Peyer's patch (tissue), 4 donors: ENCODE measurements around the gene CTPS2. TPM values are rescaled to one million over a fixed set of nuclear protein-coding genes. Genes with fewer than 3 reads are reported as not detected.

Experiments used
- DNase-seq, 3 donors: peaks; one replicate each; pipeline ENCODE4 v3.0.0-alpha.2; 2017 to 2019
- H3K27ac ChIP-seq, 4 donors: fragments of 200-600 bp; sonication (generic); one replicate each; pipeline ENCODE4 v1.5.1; 2016 to 2019
- H3K27me3 ChIP-seq, 2 donors: fragments of 200-600 bp; sonication (generic); one replicate each; pipeline ENCODE4 v1.5.1; 2019
- H3K36me3 ChIP-seq, 3 donors: fragments of 200-600 bp; sonication (generic); one replicate each; pipeline ENCODE4 v1.5.1; 2016 to 2019
- H3K4me1 ChIP-seq, 4 donors: fragments of 200-600 bp; sonication (generic); one replicate each; pipeline ENCODE4 v1.5.1; 2016 to 2019
- H3K4me3 ChIP-seq, 4 donors: fragments of 200-600 bp; sonication (generic); 1 replicate in 3 of 4; 2 replicates in 1 of 4; pipeline ENCODE4 v1.5.1; 2016 to 2019; ENCODE audit warnings: mild to moderate bottlenecking in 1 of 4
- H3K9me3 ChIP-seq, 4 donors: fragments of 200-600 bp; sonication (generic); one replicate each; pipeline ENCODE4 v1.5.1; 2016 to 2019; ENCODE audit warnings: mild to moderate bottlenecking in 1 of 4
- CTCF ChIP-seq, 6 experiments: fragments of 450-650 bp in 4 of 6; fragments of 200-600 bp in 2 of 6; sonication (generic) in 1 of 6; IDR thresholded peaks; one replicate each; pipeline ENCODE4 v1.5.1; 2017 to 2019; ENCODE audit warnings: antibody characterized with exemption in 6 of 6, mild to moderate bottlenecking in 3 of 6, moderate library complexity in 1 of 6
- POLR2A ChIP-seq, 2 donors: fragments of 450-650 bp; IDR thresholded peaks; one replicate each; pipeline ENCODE4 v1.5.1; 2017; ENCODE audit warnings: antibody characterized with exemption in 2 of 2, mild to moderate bottlenecking in 2 of 2, moderate library complexity in 2 of 2
- total RNA-seq, 4 donors: library from RNA; depleted of rRNA; stranded (reverse); fragments of >200 nt; gene quantifications; one replicate each; pipeline ENCODE4 v1.1.0, GENCODE V29; 2016

Gene CTPS2
- total RNA-seq, 4 donors from 2014 or later, result 16.5 to 35.1 (median 23.9) TPM

GRCh38 chrX:16711219-16711811 lies 1.2 kb downstream of the CTPS2 start:
- Histone ChIP-seq H3K4me3 (peak overlapping the region; percentile 53 to 84 (median 64)), H3K27me3 (no peaks in the 10 kb centered on the region), H3K36me3 (no peaks in the 10 kb centered on the region), H3K4me1 (no peaks in the 10 kb centered on the region), H3K9me3 (no peaks in the 10 kb centered on the region), H3K27ac (peak overlapping the region; percentile 74 to 86 (median 78))
- no peak for TF ChIP-seq POLR2A (IDR thresholded peaks at IDR 0.05)
- no peak for DNase-seq

GRCh38 chrX:16708016-16708415 lies 4.5 kb downstream of the CTPS2 start:
- no peaks in the 10 kb centered on the region for H3K9me3 ChIP-seq
- TF ChIP-seq CTCF (IDR thresholded peaks at IDR 0.05) (no peak), POLR2A (IDR thresholded peaks at IDR 0.05) (no peak)
- no peak for DNase-seq
- H3K27ac ChIP-seq, result no peak overlapping the region
- no peaks in the 10 kb centered on the region for H3K27me3 ChIP-seq
- H3K36me3 ChIP-seq, result no peaks in the 10 kb centered on the region
- no peak overlapping the region for H3K4me3 ChIP-seq
- H3K4me1 ChIP-seq, result no peaks in the 10 kb centered on the region

GRCh38 chrX:16705370-16705769 lies 7.1 kb downstream of the CTPS2 start:
- Histone ChIP-seq H3K4me3 (no peak overlapping the region), H3K27ac (no peak overlapping the region), H3K36me3 (no peaks in the 10 kb centered on the region), H3K9me3 (no peaks in the 10 kb centered on the region), H3K27me3 (no peaks in the 10 kb centered on the region), H3K4me1 (no peaks in the 10 kb centered on the region)
- TF ChIP-seq POLR2A (IDR thresholded peaks at IDR 0.05) (no peak), CTCF (IDR thresholded peaks at IDR 0.05) (no peak)
- DNase-seq, result no peak

GRCh38 chrX:16702700-16703599 lies 9.5 kb downstream of the CTPS2 start:
- no peak for TF ChIP-seq POLR2A (IDR thresholded peaks at IDR 0.05)
- TF ChIP-seq CTCF (IDR thresholded peaks at IDR 0.05), result no peak
- Histone ChIP-seq H3K36me3 (no peaks in the 10 kb centered on the region), H3K4me3 (no peak overlapping the region), H3K27me3 (no peaks in the 10 kb centered on the region), H3K4me1 (no peaks in the 10 kb centered on the region), H3K27ac (no peak overlapping the region), H3K9me3 (no peaks in the 10 kb centered on the region)
- DNase-seq, result peak in 1 of 3 donors; percentile 52

GRCh38 chrX:16700734-16701133 lies 11.7 kb downstream of the CTPS2 start:
- H3K36me3 ChIP-seq, result no peaks in the 10 kb centered on the region
- no peaks in the 10 kb centered on the region for H3K9me3 ChIP-seq
- no peaks in the 10 kb centered on the region for H3K27me3 ChIP-seq
- no peak overlapping the region for H3K27ac ChIP-seq
- no peak overlapping the region for H3K4me3 ChIP-seq
- no peak for TF ChIP-seq CTCF (IDR thresholded peaks at IDR 0.05)
- TF ChIP-seq POLR2A (IDR thresholded peaks at IDR 0.05), result no peak
- DNase-seq, result no peak
- no peaks in the 10 kb centered on the region for H3K4me1 ChIP-seq

- no peaks in the 10 kb centered on the region for H3K9me3 ChIP-seq
- H3K27ac ChIP-seq, result no peak overlapping the region
- DNase-seq, result no peak
- no peaks in the 10 kb centered on the region for H3K4me1 ChIP-seq
- H3K27me3 ChIP-seq, result no peaks in the 10 kb centered on the region
- no peak overlapping the region for H3K4me3 ChIP-seq
- TF ChIP-seq CTCF (IDR thresholded peaks at IDR 0.05) (no peak), POLR2A (IDR thresholded peaks at IDR 0.05) (no peak)
- H3K36me3 ChIP-seq, result no peaks in the 10 kb centered on the region
These were observed 13.1 kb downstream of the CTPS2 start for GRCh38 chrX:16699389-16699788.
